Neural cell (in vitro differentiated cells): ENCODE data around the gene ZNF221. TPM values are rescaled to one million over a fixed set of nuclear protein-coding genes. Genes with fewer than 3 reads are reported as not detected.
A peak's percentile ranks its signal among the peaks of the same experiment; 100 is the strongest.

Experiments
- H2AFZ ChIP-seq: fragments of 200-600, 300-800 bp; sonication (generic), shearing (Covaris generic); 2 replicates; pipeline ENCODE4 v1.6.0; 2014; ENCODE audit warnings: low read depth, mild to moderate bottlenecking, antibody characterized with exemption, low read length, moderate library complexity
- H3F3A ChIP-seq: fragments of 200-600 bp; shearing (Covaris generic); 2 replicates; pipeline ENCODE4 v1.6.1; 2016; ENCODE audit warnings: mild to moderate bottlenecking, moderate library complexity, mixed read lengths, antibody characterized with exemption, low read length; ENCODE audit not compliant: insufficient read depth, poor library complexity, severe bottlenecking
- H3K27ac ChIP-seq: fragments of 200-600, 300-800 bp; sonication (generic), shearing (Covaris generic); 2 replicates; pipeline ENCODE4 v1.5.1; 2014; ENCODE audit warnings: mild to moderate bottlenecking, low read length, moderate library complexity
- H3K27me3 ChIP-seq: fragments of 300-800, 200-600 bp; sonication (generic), shearing (Covaris generic); 2 replicates; pipeline ENCODE4 v1.6.0; 2014; ENCODE audit warnings: mild to moderate bottlenecking, low read depth, low read length, moderate library complexity; ENCODE audit not compliant: insufficient read depth
- H3K36me3 ChIP-seq: fragments of 300-800, 200-600 bp; sonication (generic), shearing (Covaris generic); 2 replicates; pipeline ENCODE4 v1.5.1; 2014; ENCODE audit warnings: mild to moderate bottlenecking, antibody characterized with exemption, low read length, moderate library complexity; ENCODE audit not compliant: insufficient read depth
- H3K4me2 ChIP-seq: fragments of 300-800, 200-600 bp; sonication (generic), shearing (Covaris generic); 2 replicates; pipeline ENCODE4 v1.6.0; 2014; ENCODE audit warnings: mild to moderate bottlenecking, low read length
- H3K4me3 ChIP-seq: fragments of 300-800, 200-600 bp; sonication (generic), shearing (Covaris generic); 2 replicates; pipeline ENCODE4 v1.5.1; 2014; ENCODE audit warnings: mild to moderate bottlenecking, low read length, moderate library complexity
- H3K79me2 ChIP-seq: fragments of 200-600 bp; shearing (Covaris generic); replicated peaks from 2 replicates; pipeline ENCODE4 v1.6.0; 2014; ENCODE audit warnings: mild to moderate bottlenecking, low read length, moderate library complexity; ENCODE audit not compliant: insufficient read depth
- H3K9ac ChIP-seq: fragments of 300-800, 200-600 bp; sonication (generic), shearing (Covaris generic); 2 replicates; pipeline ENCODE4 v1.6.1; 2016; ENCODE audit warnings: mild to moderate bottlenecking, low read length, mixed read lengths
- H3K9me2 ChIP-seq: fragments of 200-600 bp; shearing (Covaris generic); 2 replicates; pipeline ENCODE4 v1.6.1; 2016; ENCODE audit warnings: mild to moderate bottlenecking, low read length, mixed read lengths; ENCODE audit not compliant: insufficient read depth
- H3K9me3 ChIP-seq: fragments of 200-600, 300-800 bp; sonication (generic), shearing (Covaris generic); 2 replicates; pipeline ENCODE4 v1.6.1; 2016; ENCODE audit warnings: mild to moderate bottlenecking, mixed run types, low read length, moderate library complexity, mixed read lengths
- H4K20me1 ChIP-seq: fragments of 200-600 bp; shearing (Covaris generic); 2 replicates; pipeline ENCODE4 v1.6.1; 2016; ENCODE audit warnings: mild to moderate bottlenecking, mixed run types; ENCODE audit not compliant: insufficient read depth
- CTCF ChIP-seq: fragments of 450-650 bp; IDR thresholded peaks from 2 replicates; pipeline ENCODE4 v1.5.1; 2014; ENCODE audit warnings: antibody characterized with exemption, mild to moderate bottlenecking, moderate library complexity; ENCODE audit not compliant: poor library complexity, severe bottlenecking
- EP300 ChIP-seq: fragments of 450-650 bp; conservative IDR thresholded peaks from 2 replicates; pipeline ENCODE4 v1.6.1; 2014; ENCODE audit warnings: antibody characterized with exemption, mild to moderate bottlenecking, moderate library complexity; ENCODE audit not compliant: poor library complexity, severe bottlenecking
- EZH2 ChIP-seq: fragments of 200-600, 300-800 bp; shearing (Covaris generic), sonication (generic); IDR thresholded peaks from 2 replicates; pipeline ENCODE4 v1.6.1; 2014; ENCODE audit warnings: antibody characterized with exemption, low read length, borderline replicate concordance, mild to moderate bottlenecking; ENCODE audit not compliant: insufficient read depth, poor library complexity, severe bottlenecking
- MXI1 ChIP-seq: fragments of 450-650 bp; conservative IDR thresholded peaks from 2 replicates; pipeline ENCODE4 v1.6.1; 2014; ENCODE audit warnings: antibody characterized with exemption, mild to moderate bottlenecking; ENCODE audit not compliant: poor library complexity, severe bottlenecking
- POLR2AphosphoS5 ChIP-seq: IDR thresholded peaks from 2 replicates; pipeline ENCODE4 v1.6.1; 2012
- RAD21 ChIP-seq: fragments of 450-650 bp; conservative IDR thresholded peaks from 2 replicates; pipeline ENCODE4 v1.6.1; 2014; ENCODE audit warnings: antibody characterized with exemption, mild to moderate bottlenecking, moderate library complexity
- REST ChIP-seq: IDR thresholded peaks from 2 replicates; pipeline ENCODE4 v1.6.1; 2012; ENCODE audit warnings: borderline replicate concordance
- SMC3 ChIP-seq: fragments of 450-650 bp; conservative IDR thresholded peaks from 2 replicates; pipeline ENCODE4 v1.6.1; 2014; ENCODE audit warnings: antibody characterized with exemption, mild to moderate bottlenecking, moderate library complexity; ENCODE audit not compliant: poor library complexity
- polyA minus RNA-seq: library from RNA; depleted of rRNA, polyadenylated mRNA; stranded (reverse); fragments of >200 nt; gene quantifications from 2 replicates; pipeline ENCODE4 v1.2.3, GENCODE V29; 2014
- polyA plus RNA-seq: library from polyadenylated mRNA; depleted of rRNA; stranded (reverse); fragments of >200 nt; gene quantifications from 2 replicates; pipeline ENCODE4 v1.2.3, GENCODE V29; 2014

The ZNF221 gene
- 7.4 and 7.6 TPM in 2 replicates for polyA plus RNA-seq
- 33.6 and 41.4 TPM in 2 replicates for polyA minus RNA-seq

DNA sequence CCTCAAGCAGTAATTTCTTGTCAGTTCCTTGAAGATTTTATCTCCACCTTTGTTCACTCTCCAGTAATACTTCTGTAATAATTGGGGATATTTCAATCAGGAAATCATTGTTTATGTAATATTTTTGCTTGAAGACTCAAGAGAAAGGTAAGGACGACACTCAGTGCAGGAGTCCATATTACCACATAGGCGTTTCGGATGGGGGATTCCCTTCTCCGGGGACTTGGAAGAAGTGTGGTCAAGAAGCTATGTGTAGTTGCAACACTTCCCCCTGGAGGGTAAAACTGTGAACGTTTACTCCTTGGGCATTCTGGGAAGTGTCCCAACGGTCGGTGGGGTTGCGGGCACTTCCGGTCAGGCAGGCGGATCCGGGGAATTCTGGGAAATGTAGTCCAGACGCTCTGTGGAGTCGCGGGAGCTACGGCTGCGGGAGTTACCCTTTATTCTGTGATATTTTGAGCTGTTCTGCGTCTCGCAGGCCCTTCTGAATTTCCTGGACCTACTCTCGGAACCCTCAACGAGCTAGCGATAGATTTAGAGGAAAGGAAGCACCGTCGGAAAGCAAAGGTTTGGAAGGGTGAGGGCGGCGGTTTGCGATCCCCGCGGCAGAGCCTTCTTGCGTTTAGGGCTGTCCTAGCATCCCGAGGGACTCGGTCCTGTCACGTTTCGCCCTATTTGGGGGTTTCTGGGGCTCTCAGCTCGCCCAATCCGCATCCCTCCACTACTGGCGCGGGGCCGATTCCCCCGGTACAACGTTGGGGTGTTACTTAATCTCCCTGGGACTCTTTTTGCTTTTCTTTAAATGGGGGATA lies at the start of gene ZNF221:
ZNF221 (plus strand) TSS at position 395 of the 812 bp plus-strand sequence. CDS start 11,499 bp downstream, outside the sequence.
- TF ChIP-seq MXI1: peak; percentile 46
- no peak for TF ChIP-seq EZH2
- TF ChIP-seq RAD21: peak; percentile 52
- peak; percentile 67 for TF ChIP-seq CTCF
- TF ChIP-seq SMC3: peak; percentile 38
- TF ChIP-seq EP300: no peak
- TF ChIP-seq POLR2AphosphoS5: peak; percentile 34
- no peaks in the 10 kb centered on the region for H3K36me3 ChIP-seq
- peak within 1 kb of the TSS; percentile 54 for H3K27ac ChIP-seq
- H3K9me2 ChIP-seq: no peaks in the 10 kb centered on the region
- no peaks in the 10 kb centered on the region for H3K9me3 ChIP-seq
- no peaks in the 10 kb centered on the region for H3K27me3 ChIP-seq
- H3K4me3 ChIP-seq: peak within 1 kb of the TSS; percentile 92
- H3K9ac ChIP-seq: peak within 1 kb of the TSS; percentile 76
- peak within 1 kb of the TSS; percentile 65 for H3K4me2 ChIP-seq
- H4K20me1 ChIP-seq: no peaks in the 10 kb centered on the region
- no peaks in the 10 kb centered on the region for H3F3A ChIP-seq
- H2AFZ ChIP-seq: peak within 1 kb of the TSS; percentile 96
- H3K79me2 ChIP-seq: peaks cover 3% of the 10 kb centered on the region

- Histone ChIP-seq H3K9me2 (no peaks in the 10 kb centered on the region), H3K79me2 (no peaks in the 10 kb centered on the region), H3K27me3 (no peaks in the 10 kb centered on the region), H3K4me3 (peak overlapping the region; percentile 68), H3K9me3 (peaks cover 12% of the 10 kb centered on the region), H3K9ac (peak overlapping the region; percentile 63), H2AFZ (peak overlapping the region; percentile 97), H4K20me1 (no peaks in the 10 kb centered on the region), H3K4me2 (peak overlapping the region; percentile 46), H3F3A (no peaks in the 10 kb centered on the region), H3K36me3 (no peaks in the 10 kb centered on the region), H3K27ac (peak overlapping the region; percentile 22)
- TF ChIP-seq MXI1: peak; percentile 34
- TF ChIP-seq SMC3: no peak
These were observed 49.3 kb upstream of the ZNF221 start for GRCh38 chr19:43901395-43902390.

DNA sequence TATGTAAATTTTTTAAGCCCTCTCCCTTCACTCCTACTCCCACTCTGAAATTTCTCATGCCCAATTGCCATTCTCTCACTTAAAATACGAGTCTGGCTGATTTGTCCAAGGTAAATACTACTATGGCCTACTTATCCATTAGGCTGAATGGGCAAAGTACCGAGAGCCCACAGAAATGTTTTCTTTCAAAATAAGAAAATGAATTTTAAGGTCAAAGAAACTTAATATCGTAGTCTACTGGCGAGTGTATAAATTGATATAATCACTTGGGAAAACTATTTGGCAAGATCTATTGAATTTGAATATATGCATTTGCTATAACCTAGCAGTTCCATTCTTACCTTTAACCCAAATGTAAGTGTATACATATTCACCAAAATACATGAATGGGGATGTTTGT lies 48.6 kb upstream of the ZNF221 start:
- H2AFZ ChIP-seq: no peak overlapping the region
- H3K9me3 ChIP-seq: peaks cover 12% of the 10 kb centered on the region
- no peaks in the 10 kb centered on the region for H3K9me2 ChIP-seq
- no peaks in the 10 kb centered on the region for H3K79me2 ChIP-seq
- H4K20me1 ChIP-seq: no peaks in the 10 kb centered on the region
- no peaks in the 10 kb centered on the region for H3K27me3 ChIP-seq
- H3K36me3 ChIP-seq: no peaks in the 10 kb centered on the region
- H3F3A ChIP-seq: no peaks in the 10 kb centered on the region
- peak overlapping the region; percentile 46 for H3K4me2 ChIP-seq
- TF ChIP-seq REST (no peak), SMC3 (no peak), MXI1 (no peak), EP300 (no peak), EZH2 (no peak), RAD21 (no peak)
- H3K4me3 ChIP-seq: peak overlapping the region; percentile 68
- H3K27ac ChIP-seq: no peak overlapping the region
- no peak overlapping the region for H3K9ac ChIP-seq
